Skeletal muscle satellite cell (primary cell): ENCODE measurements around the gene MRPS26.
"Not testable (repeated sequence)": the region's sequence is repeated elsewhere in the genome, so short reads cannot be mapped to it uniquely, and the experiment has no call there.

Experiments
- H3K27me3 ChIP-seq: 2 replicates; pipeline ENCODE4 v1.7.0; 2013; ENCODE audit warnings: low read length; ENCODE audit not compliant: control insufficient read depth, insufficient read depth
- H3K36me3 ChIP-seq: 2 replicates; pipeline ENCODE4 v1.7.0; 2013; ENCODE audit warnings: mild to moderate bottlenecking, control low read depth, low read length; ENCODE audit not compliant: insufficient read depth
- H3K4me1 ChIP-seq: 2 replicates; pipeline ENCODE4 v1.7.0; 2013; ENCODE audit warnings: low read length; ENCODE audit not compliant: control insufficient read depth, insufficient read depth
- H3K4me2 ChIP-seq: 2 replicates; pipeline ENCODE4 v1.7.0; 2013; ENCODE audit warnings: mild to moderate bottlenecking, low read length
- H3K4me3 ChIP-seq: 2 replicates; pipeline ENCODE4 v1.7.0; 2013; ENCODE audit warnings: low read length
- H3K9ac ChIP-seq: 2 replicates; pipeline ENCODE4 v1.7.0; 2013; ENCODE audit warnings: mild to moderate bottlenecking, low read depth, low read length, moderate library complexity
- H3K9me3 ChIP-seq: replicated peaks from 2 replicates; pipeline ENCODE4 v1.7.0; 2013; ENCODE audit warnings: mild to moderate bottlenecking, control low read depth, low read length

Gene MRPS26

GRCh38 chr20:3068986-3069900 lies 23.4 kb downstream of the MRPS26 start:
- H3K9ac ChIP-seq = no peak overlapping the region
- no peak overlapping the region for H3K4me2 ChIP-seq
- H3K4me3 ChIP-seq = no peak overlapping the region
- H3K27me3 ChIP-seq = peaks cover 22% of the 10 kb centered on the region
- no peaks in the 10 kb centered on the region for H3K36me3 ChIP-seq
- peaks cover 24% of the 10 kb centered on the region for H3K4me1 ChIP-seq
- no peaks in the 10 kb centered on the region for H3K9me3 ChIP-seq

DNA sequence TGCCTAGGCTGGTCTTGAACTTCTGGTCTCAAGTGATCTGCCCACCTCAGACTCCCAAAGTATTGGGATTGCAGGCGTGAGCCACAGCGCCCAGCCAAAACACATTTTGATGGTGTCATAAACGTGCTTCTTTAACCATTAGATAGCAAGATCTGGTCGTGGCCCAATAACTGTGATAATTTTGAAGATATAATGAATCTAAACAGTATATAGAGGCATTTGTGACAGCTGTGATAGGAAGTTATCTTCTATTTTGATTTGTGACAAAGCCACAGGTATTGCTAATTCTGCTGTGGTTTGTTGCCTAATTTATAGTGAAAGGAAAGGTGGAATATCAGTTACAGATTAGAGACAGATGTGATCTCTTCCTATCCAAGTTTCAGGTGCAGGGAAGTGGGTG lies 24.9 kb downstream of the MRPS26 start:
- no peaks in the 10 kb centered on the region for H3K9me3 ChIP-seq
- H3K36me3 ChIP-seq = no peaks in the 10 kb centered on the region
- no peak overlapping the region for H3K4me2 ChIP-seq
- no peak overlapping the region for H3K4me3 ChIP-seq
- peaks cover 24% of the 10 kb centered on the region for H3K27me3 ChIP-seq
- H3K9ac ChIP-seq = no peak overlapping the region
- H3K4me1 ChIP-seq = peaks cover 24% of the 10 kb centered on the region

- Histone ChIP-seq H3K36me3 (no peaks in the 10 kb centered on the region), H3K9ac (no peak overlapping the region), H3K4me2 (peak overlapping the region; percentile 63), H3K4me1 (peaks cover 20% of the 10 kb centered on the region), H3K27me3 (peaks cover 24% of the 10 kb centered on the region), H3K4me3 (no peak overlapping the region), H3K9me3 (no peaks in the 10 kb centered on the region)
Observed at GRCh38 chr20:3071266-3071609, 25.4 kb downstream of the MRPS26 start.

DNA sequence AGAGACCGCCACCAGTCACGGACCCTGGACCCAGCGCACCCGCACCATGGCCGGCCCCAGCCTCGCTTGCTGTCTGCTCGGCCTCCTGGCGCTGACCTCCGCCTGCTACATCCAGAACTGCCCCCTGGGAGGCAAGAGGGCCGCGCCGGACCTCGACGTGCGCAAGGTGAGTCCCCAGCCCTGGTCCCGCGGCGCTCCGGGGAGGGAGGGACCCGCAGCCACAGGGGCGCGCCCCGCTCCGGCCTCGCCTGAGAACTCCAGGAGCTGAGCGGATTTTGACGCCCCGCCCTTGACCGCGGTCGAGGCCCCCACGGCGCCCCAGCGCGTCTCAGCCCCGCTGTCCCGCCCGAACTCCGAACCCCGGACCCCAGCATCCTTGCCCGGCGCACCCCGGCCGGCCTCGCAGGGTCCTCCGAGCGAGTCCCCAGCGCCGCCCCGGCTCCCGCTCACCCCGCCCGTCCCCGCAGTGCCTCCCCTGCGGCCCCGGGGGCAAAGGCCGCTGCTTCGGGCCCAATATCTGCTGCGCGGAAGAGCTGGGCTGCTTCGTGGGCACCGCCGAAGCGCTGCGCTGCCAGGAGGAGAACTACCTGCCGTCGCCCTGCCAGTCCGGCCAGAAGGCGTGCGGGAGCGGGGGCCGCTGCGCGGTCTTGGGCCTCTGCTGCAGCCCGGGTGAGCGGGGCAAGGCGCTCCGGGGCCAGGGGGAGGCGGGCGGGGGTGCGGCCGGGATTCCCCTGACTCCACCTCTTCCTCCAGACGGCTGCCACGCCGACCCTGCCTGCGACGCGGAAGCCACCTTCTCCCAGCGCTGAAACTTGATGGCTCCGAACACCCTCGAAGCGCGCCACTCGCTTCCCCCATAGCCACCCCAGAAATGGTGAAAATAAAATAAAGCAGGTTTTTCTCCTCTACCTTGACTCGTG lies 26.0 kb downstream of the MRPS26 start, which contains the start of gene OXT:
TSS of gene OXT (plus strand) at position 11 of the 920 bp plus-strand sequence. CDS start at position 47, 36 bp downstream.
- Histone ChIP-seq H3K4me3 (no peak within 1 kb of the TSS), H3K4me2 (peak within 1 kb of the TSS; percentile 63), H3K4me1 (peaks cover 16% of the 10 kb centered on the region), H3K9ac (no peak within 1 kb of the TSS), H3K9me3 (no peaks in the 10 kb centered on the region), H3K36me3 (no peaks in the 10 kb centered on the region), H3K27me3 (peaks cover 24% of the 10 kb centered on the region)

DNA sequence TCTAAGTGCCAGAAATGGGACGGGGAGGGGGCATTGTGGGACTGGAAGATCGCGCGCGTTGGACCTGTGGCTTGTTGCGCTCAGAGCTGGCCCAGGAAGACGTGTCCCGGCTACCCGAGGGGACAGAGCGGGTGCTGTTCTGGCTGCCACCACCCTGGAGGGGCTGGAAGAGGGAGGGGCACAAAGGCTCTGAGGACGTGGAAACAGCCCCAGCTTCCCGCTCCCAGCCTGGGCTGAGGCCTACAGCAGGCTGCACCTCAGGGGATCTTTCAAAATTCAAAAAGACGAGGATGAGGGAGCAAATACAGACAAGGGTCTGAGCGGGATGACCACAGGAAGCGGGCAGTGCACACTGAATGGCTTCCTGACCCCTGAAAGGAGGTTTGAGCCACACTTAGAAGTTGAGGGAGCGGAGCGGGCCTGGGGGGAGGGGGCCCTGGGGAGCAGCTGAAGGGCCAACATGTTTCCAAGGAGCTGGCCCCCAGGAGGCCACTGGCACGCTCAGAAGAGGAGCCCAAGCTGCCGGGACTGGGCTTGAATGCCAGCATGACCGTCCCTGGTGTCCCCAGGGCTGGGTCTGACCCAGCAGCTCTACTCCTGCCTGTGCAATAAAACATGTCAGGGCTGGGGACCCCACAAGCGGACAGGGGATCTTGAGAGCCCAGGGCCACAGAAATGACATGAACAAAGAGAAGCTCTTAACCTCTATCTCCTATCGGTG lies 26.8 kb downstream of the MRPS26 start:
- Histone ChIP-seq H3K36me3 (no peaks in the 10 kb centered on the region), H3K27me3 (peaks cover 27% of the 10 kb centered on the region), H3K4me2 (no peak overlapping the region), H3K4me3 (no peak overlapping the region), H3K4me1 (peaks cover 8% of the 10 kb centered on the region), H3K9ac (no peak overlapping the region), H3K9me3 (no peaks in the 10 kb centered on the region)

DNA sequence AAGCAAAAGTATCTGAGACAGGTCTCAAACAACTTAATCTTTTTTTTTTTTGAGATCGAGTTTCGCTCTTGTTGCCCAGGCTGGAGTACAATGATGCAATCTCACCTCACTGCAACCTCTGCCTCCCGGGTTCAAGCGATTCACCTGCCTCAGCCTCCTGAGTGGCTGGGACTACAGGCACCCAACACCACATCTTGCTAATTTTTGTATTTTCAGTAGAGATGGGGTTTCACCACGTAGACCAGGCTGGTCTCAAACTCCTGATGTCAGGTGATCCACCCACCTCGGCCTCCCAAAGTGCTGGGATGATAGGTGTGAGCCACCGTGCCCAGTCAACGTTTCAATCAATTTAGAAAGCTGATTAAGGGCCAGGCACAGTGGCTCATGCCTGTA lies 27.4 kb downstream of the MRPS26 start:
- H3K4me1 ChIP-seq, H3K4me3 ChIP-seq, H3K9ac ChIP-seq, H3K9me3 ChIP-seq, H3K36me3 ChIP-seq, H3K4me2 ChIP-seq: not testable (repeated sequence)
- peaks cover 32% of the 10 kb centered on the region for H3K27me3 ChIP-seq

DNA sequence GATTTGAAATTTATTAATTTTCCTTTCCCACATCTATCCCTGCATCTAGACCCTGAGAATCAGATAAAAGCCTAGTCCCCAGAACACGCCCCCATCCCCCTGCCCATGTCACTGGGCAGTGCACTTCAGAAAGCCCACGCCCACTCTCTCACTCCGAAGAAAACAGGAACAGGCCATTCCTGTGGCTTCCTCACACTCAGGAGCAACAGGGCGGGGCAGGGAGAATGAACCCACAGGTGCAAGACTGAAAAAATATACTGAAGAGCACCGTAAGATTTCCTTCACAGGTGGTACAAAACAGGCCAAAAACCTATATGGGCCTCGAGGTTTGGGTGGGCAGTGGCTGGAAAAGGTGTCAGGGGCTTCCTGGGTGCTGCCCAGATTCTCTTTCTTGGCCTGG lies 29.0 kb downstream of the MRPS26 start:
- Histone ChIP-seq H3K9ac (no peak overlapping the region), H3K4me3 (no peak overlapping the region), H3K4me1 (no peaks in the 10 kb centered on the region), H3K36me3 (no peaks in the 10 kb centered on the region), H3K9me3 (no peaks in the 10 kb centered on the region), H3K27me3 (peaks cover 41% of the 10 kb centered on the region), H3K4me2 (no peak overlapping the region)

- H3K4me3 ChIP-seq, H3K4me1 ChIP-seq, H3K9ac ChIP-seq, H3K36me3 ChIP-seq, H3K4me2 ChIP-seq, H3K9me3 ChIP-seq: not testable (repeated sequence)
- peaks cover 43% of the 10 kb centered on the region for H3K27me3 ChIP-seq
Observed at GRCh38 chr20:3075315-3075714, 29.5 kb downstream of the MRPS26 start.

GRCh38 chr20:3077618-3078134 lies 31.8 kb downstream of the MRPS26 start:
- no peak overlapping the region for H3K4me2 ChIP-seq
- no peaks in the 10 kb centered on the region for H3K9me3 ChIP-seq
- no peak overlapping the region for H3K9ac ChIP-seq
- peaks cover 42% of the 10 kb centered on the region for H3K27me3 ChIP-seq
- no peaks in the 10 kb centered on the region for H3K36me3 ChIP-seq
- H3K4me3 ChIP-seq = no peak overlapping the region
- peaks cover 9% of the 10 kb centered on the region for H3K4me1 ChIP-seq

DNA sequence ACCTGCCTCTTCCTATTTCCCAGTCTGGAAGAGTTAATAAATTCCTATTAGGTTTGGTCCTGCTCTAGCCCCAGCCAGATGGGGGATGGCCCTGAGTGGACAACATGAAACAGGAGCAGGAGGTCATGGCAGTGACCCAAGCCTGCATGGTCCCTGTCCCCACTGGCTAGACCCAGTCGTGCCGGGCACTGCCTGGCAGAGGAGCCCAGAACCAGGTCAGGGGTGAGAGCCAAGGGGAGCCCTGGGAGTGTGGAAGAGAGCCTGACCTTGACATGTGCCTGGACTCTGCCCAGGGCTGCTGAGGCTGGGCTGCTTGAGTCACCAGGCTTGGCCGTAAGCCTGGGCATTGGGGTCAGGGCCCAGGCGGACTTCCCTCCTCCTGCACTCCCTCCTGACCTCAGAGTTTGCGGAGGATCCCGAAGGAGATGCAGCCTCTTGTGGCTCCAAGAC lies 35.1 kb downstream of the MRPS26 start:
- Histone ChIP-seq H3K4me2 (no peak overlapping the region), H3K36me3 (no peaks in the 10 kb centered on the region), H3K4me3 (no peak overlapping the region), H3K27me3 (peaks cover 56% of the 10 kb centered on the region), H3K9me3 (no peaks in the 10 kb centered on the region), H3K9ac (no peak overlapping the region), H3K4me1 (peaks cover 9% of the 10 kb centered on the region)

DNA sequence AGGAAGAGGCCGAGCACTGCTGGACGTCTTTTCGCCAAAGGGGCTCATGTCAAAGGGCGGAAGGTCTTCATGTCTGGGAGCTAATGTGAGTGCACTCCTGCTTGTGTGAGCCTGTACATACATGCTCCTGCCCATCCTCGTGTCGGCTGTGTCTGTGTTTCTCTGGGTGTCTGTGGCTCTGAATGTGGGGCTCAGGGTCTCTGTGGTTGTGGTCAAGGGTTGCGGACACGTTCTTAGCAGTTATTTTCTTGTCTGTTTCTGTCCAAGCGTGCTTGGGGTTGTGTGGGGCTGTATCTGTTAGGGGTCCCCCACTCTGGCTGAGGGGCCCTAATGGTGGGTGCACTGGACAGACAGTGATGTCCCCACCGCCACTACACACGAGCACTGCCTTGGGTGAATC lies 35.8 kb downstream of the MRPS26 start:
- no peak overlapping the region for H3K4me2 ChIP-seq
- H3K4me3 ChIP-seq = no peak overlapping the region
- no peak overlapping the region for H3K9ac ChIP-seq
- H3K4me1 ChIP-seq = peaks cover 9% of the 10 kb centered on the region
- no peaks in the 10 kb centered on the region for H3K36me3 ChIP-seq
- H3K27me3 ChIP-seq = peaks cover 56% of the 10 kb centered on the region
- no peaks in the 10 kb centered on the region for H3K9me3 ChIP-seq
